NOMO-1 (cell line): ENCODE results near the gene LMX1A.

ENCODE experiments used
- DNase-seq, 2 experiments: peaks; one replicate each; lab custom pipeline; 2025; ENCODE audit not compliant: unreplicated experiment in 2 of 2; lab: John Stamatoyannopoulos, UW

Gene LMX1A

DNA sequence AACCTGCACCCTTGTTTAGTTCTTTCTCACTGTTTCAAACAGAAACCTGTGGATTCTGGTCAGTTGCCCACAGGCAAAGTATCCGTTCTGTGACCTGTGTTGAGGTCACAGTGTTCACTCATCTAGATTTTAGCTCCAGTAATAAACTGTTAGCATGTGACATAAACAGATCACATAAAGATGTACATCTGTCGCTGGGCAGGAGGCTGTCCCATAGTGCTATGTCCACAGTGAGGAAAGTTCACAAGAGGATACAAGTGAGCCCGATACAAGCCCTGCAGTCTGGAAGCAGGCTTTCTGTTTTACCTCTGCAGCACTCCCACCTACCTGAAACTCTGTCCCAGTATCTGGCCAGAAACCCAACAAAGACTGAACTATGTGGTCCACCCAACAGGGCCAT is 28.4 kb downstream of the LMX1A start:
- no peak for DNase-seq

DNA sequence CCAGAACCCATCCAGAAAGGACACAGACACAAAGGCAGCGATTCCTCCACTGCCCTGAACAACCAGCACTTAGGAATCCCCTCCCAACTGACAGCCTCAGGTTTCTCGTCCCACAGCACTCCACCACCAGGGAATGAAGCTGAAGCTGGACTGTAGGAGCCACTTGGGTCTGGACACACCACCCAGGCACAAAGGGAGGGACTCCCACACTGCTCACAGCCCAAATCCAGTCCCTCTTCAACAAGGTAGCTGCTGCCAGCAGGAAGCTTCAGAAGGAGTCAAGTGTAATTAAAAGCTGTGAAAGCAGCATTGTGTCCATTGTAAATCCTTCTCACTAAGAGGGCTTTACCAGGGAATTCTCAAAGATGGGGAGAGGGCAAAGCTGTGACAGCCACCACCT is 29.0 kb downstream of the LMX1A start:
- no peak for DNase-seq

GRCh38 chr1:165325460-165326203 is 30.9 kb downstream of the LMX1A start:
- no peak for DNase-seq

- no peak for DNase-seq
These were observed 32.5 kb downstream of the LMX1A start for GRCh38 chr1:165324050-165324449.

DNA sequence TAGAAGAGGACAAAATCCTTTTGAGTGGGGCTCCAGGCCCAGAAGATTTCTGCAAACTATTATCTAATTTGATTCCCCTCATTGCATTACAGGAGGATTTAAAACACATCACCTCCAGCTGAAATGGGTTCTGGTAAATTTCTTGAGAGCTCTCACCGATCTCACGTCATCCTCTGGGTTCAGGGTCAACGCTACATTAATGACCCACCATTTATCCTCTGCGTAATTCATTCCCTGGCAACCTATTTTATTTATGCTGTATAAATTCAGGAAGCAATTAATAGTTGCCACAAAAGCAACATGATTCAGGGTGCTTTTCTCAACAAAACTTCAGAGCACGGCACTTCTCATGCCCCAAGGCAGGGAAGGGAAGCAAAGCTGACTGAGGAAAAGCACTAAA is 38.9 kb downstream of the LMX1A start:
- DNase-seq: no peak

GRCh38 chr1:165316153-165316772 is 40.3 kb downstream of the LMX1A start:
- DNase-seq: no peak

- no peak for DNase-seq
These were observed 41.0 kb downstream of the LMX1A start for GRCh38 chr1:165315481-165315880.

GRCh38 chr1:165313903-165314302 is 42.6 kb downstream of the LMX1A start:
- no peak for DNase-seq

DNA sequence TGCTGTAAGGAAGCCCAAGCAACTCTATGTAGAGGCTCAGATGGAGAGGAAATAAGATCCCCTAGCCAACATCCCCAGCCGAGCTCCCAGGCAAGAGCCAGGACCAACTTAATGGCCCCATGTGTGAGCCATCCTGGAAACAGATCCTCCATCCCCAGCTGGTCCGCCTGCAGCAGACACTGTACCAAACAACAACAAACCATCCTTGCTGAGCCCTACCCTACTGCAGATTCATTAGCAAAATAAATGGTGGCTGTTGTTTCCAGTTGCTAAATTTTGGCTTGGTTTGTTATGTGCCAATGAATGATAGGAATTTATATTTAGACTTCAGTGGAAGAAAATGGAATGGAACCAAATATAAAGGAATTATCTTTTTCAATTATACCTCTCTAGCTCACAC is 43.9 kb downstream of the LMX1A start:
- DNase-seq: no peak

DNA sequence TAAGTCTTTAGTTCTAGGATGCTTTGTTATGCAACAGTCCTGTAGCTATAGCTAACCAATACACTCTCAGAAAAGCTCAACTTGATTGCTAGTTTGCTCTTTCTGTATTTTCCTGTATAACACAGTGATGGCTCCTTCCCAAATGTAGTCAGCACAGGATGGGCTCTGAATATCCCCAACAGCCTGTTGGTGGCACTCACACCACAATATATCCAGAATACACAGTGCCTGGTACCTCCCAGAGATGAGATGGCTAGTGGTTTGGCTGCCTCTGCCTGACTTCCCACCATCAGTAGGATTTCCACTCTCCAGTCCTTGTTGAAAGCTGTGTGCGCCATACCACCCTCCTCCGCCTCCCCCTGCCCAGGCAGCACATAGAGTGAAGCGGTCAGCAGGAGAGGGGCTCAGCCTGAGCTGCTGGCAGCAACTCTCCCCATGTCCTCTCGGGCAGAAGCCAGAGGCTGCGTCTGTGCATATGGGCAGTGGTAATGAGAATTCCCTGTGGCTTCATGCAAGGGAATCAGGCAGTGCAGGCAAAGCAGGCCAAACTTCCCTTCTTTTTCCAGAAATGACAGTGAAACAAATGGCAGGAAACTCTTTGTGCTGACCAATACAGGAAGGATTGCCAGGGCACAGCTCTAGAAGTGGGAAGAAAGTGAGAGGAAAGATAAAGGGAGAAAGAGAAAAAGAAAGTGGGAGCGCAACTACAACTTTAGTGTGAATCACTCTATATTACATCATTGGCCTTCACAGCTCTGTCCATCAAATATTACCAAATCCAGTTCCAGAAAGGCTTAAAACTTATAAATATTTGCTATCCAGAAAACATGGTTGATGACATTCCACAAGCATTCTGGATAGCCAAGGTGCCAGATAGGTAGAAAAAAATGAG is 49.7 kb downstream of the LMX1A start:
- DNase-seq: no peak

DNA sequence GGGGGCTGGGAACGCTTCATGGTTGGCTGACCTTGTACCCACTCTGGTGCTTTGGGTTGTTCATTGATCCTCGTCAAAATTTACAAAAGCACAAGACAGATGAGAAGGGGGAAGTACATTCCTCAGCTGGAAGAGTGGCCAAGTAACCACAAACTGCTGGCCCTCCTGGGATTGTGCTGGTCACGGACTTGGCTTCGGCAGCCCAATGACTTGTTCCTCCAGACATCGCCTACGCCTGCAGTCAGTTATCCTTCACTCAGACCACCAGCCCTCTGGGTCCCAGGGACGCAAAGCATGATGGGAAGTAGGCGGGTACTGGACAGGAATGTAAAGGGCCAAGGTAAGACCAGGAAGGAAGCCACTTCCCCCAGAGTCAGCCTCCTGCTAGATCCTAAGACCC is 53.1 kb downstream of the LMX1A start:
- DNase-seq: no peak

DNA sequence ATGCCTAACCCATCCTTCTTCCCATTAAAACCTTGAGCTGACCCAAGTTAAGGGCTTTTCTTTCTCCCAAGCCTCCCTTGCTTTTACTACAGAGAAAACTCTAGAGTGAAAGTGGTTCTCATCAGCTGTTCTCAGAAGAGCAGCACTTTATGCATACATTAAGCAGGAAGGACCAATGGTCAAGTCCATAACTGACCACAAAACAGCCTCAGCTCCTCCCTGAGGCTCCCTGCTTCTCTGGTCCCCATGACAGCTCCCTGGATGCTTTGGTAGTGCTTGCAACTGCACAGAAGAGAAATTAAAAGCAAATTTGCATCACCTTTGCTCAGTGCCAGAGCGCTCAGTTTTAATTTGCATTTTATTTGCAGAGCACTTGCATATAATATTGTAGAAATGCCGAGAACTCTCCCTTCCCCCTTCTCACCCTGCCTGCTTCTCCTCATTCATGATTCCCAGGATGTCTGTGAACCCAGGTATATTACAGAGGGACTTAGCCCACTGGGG is 56.1 kb downstream of the LMX1A start:
- no peak for DNase-seq

DNA sequence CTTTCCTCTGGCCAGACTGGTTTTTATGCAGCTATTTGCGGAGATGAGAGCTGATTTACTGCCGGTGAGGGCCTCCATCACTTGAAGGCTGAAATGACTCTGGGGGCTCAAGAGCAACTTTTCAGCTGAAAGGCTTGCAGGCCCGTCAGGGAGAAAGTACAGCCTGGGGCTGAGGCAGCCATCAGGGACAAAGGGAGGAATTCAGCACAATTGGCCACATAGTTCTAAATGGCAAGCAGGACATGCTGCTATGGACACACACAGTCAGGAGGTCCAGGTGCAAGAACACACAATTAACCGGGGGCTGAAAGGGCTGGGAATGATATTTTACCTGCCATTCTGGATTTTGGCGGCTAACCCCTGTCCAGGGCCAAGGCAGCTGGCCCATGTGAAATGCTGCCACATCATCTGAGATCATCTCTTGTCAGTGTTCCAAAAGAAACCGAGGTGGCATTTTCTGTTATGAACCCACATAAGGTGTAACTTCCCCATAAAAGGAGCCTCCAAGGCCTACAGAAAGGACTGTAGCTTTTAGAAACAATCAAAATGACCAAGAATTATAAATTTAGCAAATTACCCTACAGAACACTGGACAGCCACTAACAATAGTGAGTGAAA is 58.2 kb downstream of the LMX1A start:
- no peak for DNase-seq

DNA sequence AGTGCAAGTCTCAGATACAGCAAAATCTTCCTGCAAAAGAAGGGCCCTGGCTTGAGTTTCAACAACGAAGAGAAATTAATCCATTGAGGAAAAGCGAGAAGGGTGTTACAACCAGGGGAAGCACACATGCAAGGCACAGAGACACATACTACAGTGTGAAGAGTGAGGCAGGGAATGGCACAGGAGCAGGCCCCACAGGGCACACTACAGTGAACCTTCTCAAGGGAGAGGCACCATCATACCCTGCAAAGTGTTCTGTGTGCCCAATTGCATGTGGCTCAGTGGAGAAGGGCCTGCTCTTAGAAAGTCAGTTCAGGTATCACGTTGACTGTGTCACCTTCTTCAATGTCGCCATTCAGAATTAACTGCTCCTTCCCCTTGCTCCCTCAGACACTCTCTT is 60.3 kb downstream of the LMX1A start:
- no peak for DNase-seq

GRCh38 chr1:165290148-165290547 is 66.4 kb downstream of the LMX1A start:
- DNase-seq: no peak

DNA sequence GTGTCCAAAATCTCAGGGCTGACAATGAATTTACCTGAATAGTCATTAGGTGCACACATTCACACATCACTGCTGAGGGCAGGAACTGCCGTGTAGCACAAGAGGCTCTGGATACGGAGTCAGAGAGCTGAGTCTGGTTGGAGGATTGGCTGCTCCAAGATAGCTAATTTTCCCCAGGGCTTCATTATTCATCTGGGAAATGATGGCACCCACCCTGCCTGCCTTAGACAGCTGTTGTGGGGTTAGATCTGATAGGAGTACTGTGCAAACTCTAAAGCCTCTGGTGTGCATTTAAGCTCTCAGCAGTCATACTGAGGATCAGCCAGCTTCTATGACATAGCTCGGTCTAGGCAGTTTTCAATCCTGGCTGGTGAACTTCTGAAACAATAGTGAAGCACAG is 67.0 kb downstream of the LMX1A start:
- no peak for DNase-seq

DNA sequence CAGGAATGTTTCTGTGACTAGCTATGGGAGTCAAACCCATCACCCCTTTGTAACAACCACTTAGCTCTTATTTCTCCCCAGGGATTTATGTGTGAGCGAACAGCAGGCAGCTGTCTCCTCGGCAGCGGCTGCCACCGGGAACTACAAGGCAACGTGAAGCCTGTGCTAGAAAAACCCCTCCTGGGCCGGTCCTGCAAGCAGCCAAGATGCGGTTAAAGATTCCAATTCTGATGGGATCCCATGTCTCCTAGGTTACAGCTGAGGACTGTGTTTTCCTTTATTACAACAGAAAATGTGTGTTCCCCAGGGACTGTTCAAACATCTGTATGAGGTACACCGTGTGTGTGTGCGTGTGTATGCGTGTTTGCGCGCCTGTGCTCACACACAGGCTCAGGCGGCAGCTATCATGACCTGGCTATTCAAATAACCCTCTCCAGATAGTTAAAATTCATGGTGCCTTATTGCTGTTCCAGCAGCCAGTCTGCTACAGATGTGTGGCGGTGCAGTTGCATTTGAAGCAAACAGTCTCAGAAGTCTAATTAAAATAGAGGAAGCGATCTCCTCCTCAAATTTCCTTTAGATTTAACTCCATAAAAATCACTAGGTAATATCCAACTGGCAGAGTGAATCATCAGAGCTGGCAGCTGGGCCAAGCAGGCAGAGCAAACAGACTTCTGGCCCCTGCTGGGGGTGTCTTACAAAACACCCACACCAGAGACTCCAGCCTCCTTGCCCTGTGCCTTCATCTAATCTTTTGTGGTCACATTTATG is 68.0 kb downstream of the LMX1A start:
- DNase-seq: no peak

- no peak for DNase-seq
These were observed 68.7 kb downstream of the LMX1A start for GRCh38 chr1:165287781-165288180.

GRCh38 chr1:165287329-165287728 is 69.2 kb downstream of the LMX1A start:
- no peak for DNase-seq

- no peak for DNase-seq
These were observed 72.1 kb downstream of the LMX1A start for GRCh38 chr1:165284454-165284853.
